Measurements from ENCODE around the gene IQSEC3. TPM values are rescaled to one million over a fixed set of nuclear protein-coding genes. Genes with fewer than 3 reads are reported as not detected.

The IQSEC3 gene
- total RNA-seq, 1 experiment from 2014 or later: 0.55 TPM

GRCh38 chr12:155006-155405 is 88.4 kb downstream of the IQSEC3 start:
- no peak overlapping the region for H3T11ph ChIP-seq (ENCODE audit: low read length)
- Mint-ChIP-seq H3K9me3 (no peaks in the 10 kb centered on the region; a peak in 1 of 5 replicates), H3K27ac (peak overlapping the region in 2 of 3 experiments; percentile 14 to 26; a peak in 2 of 7 replicates), H3K36me3 (ENCODE audit: insufficient read depth in 1 of 3, low read depth in 3 of 3) (no peaks in the 10 kb centered on the region; a peak in 1 of 7 replicates), H3K27me3 (ENCODE audit: low read depth) (peaks cover 13% of the 10 kb centered on the region), H3K4me1 (peaks cover 22 to 35% of the 10 kb centered on the region in 2 experiments), H3K4me3 (no peak overlapping the region)
- no peak overlapping the region for H3K27ac ChIP-seq (ENCODE audit: insufficient read length, low read depth, low read length)
- H2BK20ac ChIP-seq (ENCODE audit: low read depth, low read length, poor library complexity, severe bottlenecking): no peak overlapping the region
- H3K9ac ChIP-seq (ENCODE audit: extremely low read depth, insufficient read length, low read length): no peak overlapping the region
- no peak overlapping the region for H4K91ac ChIP-seq (ENCODE audit: insufficient read length, low read depth, low read length)
- peaks cover 1% of the 10 kb centered on the region; the same call in 1 of the 2 replicates for H3K4me1 ChIP-seq (ENCODE audit: insufficient read depth, low read length)
- no peak overlapping the region for H2BK12ac ChIP-seq (ENCODE audit: insufficient read length, low read depth, low read length)
- no peaks in the 10 kb centered on the region for H3K23me2 ChIP-seq (ENCODE audit: insufficient read length, low read depth, low read length, poor library complexity, severe bottlenecking)
- H3K79me2 ChIP-seq (ENCODE audit: insufficient read depth, low read length): no peaks in the 10 kb centered on the region
- no peak overlapping the region for H2AFZ ChIP-seq (ENCODE audit: low read length)
- H2BK5ac ChIP-seq (ENCODE audit: insufficient read length, low read length): no peak overlapping the region
- H2BK15ac ChIP-seq (ENCODE audit: low read depth, low read length): no peak overlapping the region
- H3K4me2 ChIP-seq (ENCODE audit: insufficient read depth, insufficient read length, low read length): no peak overlapping the region
- WGBS (ENCODE audit: extremely low coverage, insufficient read length, low lambda C conversion rate): no CpG with 5 or more reads among the region's 9 CpGs
- H3K4ac ChIP-seq (ENCODE audit: low read depth, low read length): no peak overlapping the region
- DNase-seq: no peak
- no peak overlapping the region; the same call in 1 of the 2 replicates for H3K14ac ChIP-seq (ENCODE audit: insufficient read depth, low read length)
- no peaks in the 10 kb centered on the region for H3K9me3 ChIP-seq (ENCODE audit: control insufficient read depth, low read depth, low read length)
- H3K23ac ChIP-seq (ENCODE audit: insufficient read length, low read depth, low read length): no peak overlapping the region
- no peak overlapping the region for H4K5ac ChIP-seq (ENCODE audit: insufficient read length, low read depth, low read length)
- TF ChIP-seq CTCF (conservative IDR thresholded peaks at IDR 0.05): no peak
- H3K18ac ChIP-seq (ENCODE audit: insufficient read length, low read depth, low read length): no peak overlapping the region
- no peak overlapping the region for H2BK120ac ChIP-seq (ENCODE audit: low read depth, low read length, poor library complexity, severe bottlenecking)
- H3K27me3 ChIP-seq (ENCODE audit: insufficient read depth, low read length): no peaks in the 10 kb centered on the region
- H4K20me1 ChIP-seq (ENCODE audit: control insufficient read depth, insufficient read depth, insufficient read length): no peaks in the 10 kb centered on the region
- H3K56ac ChIP-seq (ENCODE audit: insufficient read length, low read depth, low read length): no peak overlapping the region
- no peaks in the 10 kb centered on the region for H3K79me1 ChIP-seq (ENCODE audit: insufficient read depth, low read depth, low read length, poor library complexity, severe bottlenecking)
- H2AK5ac ChIP-seq (ENCODE audit: insufficient read length, low read length): no peak overlapping the region
- no peak overlapping the region for H4K8ac ChIP-seq (replicated peaks; ENCODE audit: insufficient read length, low read depth, low read length)

Measured in H9 (cell line).